Peyer's patch (tissue), 4 donors: ENCODE data around the gene ANXA2. TPM values are rescaled to one million over a fixed set of nuclear protein-coding genes. Genes with fewer than 3 reads are reported as not detected.

Source experiments
- DNase-seq, 3 donors: peaks; one replicate each; pipeline ENCODE4 v3.0.0-alpha.2; 2017 to 2019
- H3K27ac ChIP-seq, 4 donors: fragments of 200-600 bp; sonication (generic); one replicate each; pipeline ENCODE4 v1.5.1; 2016 to 2019
- H3K27me3 ChIP-seq, 2 donors: fragments of 200-600 bp; sonication (generic); one replicate each; pipeline ENCODE4 v1.5.1; 2019
- H3K36me3 ChIP-seq, 3 donors: fragments of 200-600 bp; sonication (generic); one replicate each; pipeline ENCODE4 v1.5.1; 2016 to 2019
- H3K4me1 ChIP-seq, 4 donors: fragments of 200-600 bp; sonication (generic); one replicate each; pipeline ENCODE4 v1.5.1; 2016 to 2019
- H3K4me3 ChIP-seq, 4 donors: fragments of 200-600 bp; sonication (generic); 1 replicate in 3 of 4; 2 replicates in 1 of 4; pipeline ENCODE4 v1.5.1; 2016 to 2019; ENCODE audit warnings: mild to moderate bottlenecking in 1 of 4
- H3K9me3 ChIP-seq, 4 donors: fragments of 200-600 bp; sonication (generic); one replicate each; pipeline ENCODE4 v1.5.1; 2016 to 2019; ENCODE audit warnings: mild to moderate bottlenecking in 1 of 4
- POLR2A ChIP-seq, 2 donors: fragments of 450-650 bp; IDR thresholded peaks; one replicate each; pipeline ENCODE4 v1.5.1; 2017; ENCODE audit warnings: antibody characterized with exemption in 2 of 2, mild to moderate bottlenecking in 2 of 2, moderate library complexity in 2 of 2
- total RNA-seq, 4 donors: library from RNA; depleted of rRNA; stranded (reverse); fragments of >200 nt; gene quantifications; one replicate each; pipeline ENCODE4 v1.1.0, GENCODE V29; 2016
- TF ChIP-seq, protein P1 (sequence below), 6 experiments: fragments of 450-650 bp in 4 of 6; fragments of 200-600 bp in 2 of 6; sonication (generic) in 1 of 6; IDR thresholded peaks; one replicate each; pipeline ENCODE4 v1.5.1; 2017 to 2019; ENCODE audit warnings: antibody characterized with exemption in 6 of 6, mild to moderate bottlenecking in 3 of 6, moderate library complexity in 1 of 6

ANXA2 gene
- total RNA-seq, 4 donors from 2014 or later, result 564 to 802 (median 681) TPM

DNA sequence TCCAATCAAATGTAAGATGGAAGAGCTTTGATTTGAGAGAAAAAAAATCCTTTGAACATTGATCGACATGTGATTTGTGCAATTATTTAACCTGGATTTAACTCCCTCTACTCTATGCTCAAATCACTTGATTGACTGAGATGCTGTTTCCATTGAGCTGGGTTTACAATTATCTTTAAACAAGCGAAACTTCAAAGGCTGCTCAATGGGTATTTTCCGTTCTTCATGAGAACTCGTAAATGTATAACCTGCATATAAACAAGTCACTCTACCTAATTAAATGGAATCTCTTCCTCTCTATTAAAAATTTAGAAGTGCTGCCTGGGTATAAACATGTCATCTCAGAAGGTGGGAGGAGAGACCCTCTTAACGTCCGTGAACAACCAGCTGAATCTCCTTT, 71.9 kb downstream of the ANXA2 start:
- DNase-seq, result no peak
- TF ChIP-seq, protein P1, sequence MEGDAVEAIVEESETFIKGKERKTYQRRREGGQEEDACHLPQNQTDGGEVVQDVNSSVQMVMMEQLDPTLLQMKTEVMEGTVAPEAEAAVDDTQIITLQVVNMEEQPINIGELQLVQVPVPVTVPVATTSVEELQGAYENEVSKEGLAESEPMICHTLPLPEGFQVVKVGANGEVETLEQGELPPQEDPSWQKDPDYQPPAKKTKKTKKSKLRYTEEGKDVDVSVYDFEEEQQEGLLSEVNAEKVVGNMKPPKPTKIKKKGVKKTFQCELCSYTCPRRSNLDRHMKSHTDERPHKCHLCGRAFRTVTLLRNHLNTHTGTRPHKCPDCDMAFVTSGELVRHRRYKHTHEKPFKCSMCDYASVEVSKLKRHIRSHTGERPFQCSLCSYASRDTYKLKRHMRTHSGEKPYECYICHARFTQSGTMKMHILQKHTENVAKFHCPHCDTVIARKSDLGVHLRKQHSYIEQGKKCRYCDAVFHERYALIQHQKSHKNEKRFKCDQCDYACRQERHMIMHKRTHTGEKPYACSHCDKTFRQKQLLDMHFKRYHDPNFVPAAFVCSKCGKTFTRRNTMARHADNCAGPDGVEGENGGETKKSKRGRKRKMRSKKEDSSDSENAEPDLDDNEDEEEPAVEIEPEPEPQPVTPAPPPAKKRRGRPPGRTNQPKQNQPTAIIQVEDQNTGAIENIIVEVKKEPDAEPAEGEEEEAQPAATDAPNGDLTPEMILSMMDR (IDR thresholded peaks at IDR 0.05), result no peak
- TF ChIP-seq POLR2A (IDR thresholded peaks at IDR 0.05), result no peak
- H3K27me3 ChIP-seq, result no peaks in the 10 kb centered on the region
- no peak overlapping the region for H3K4me3 ChIP-seq
- H3K9me3 ChIP-seq, result no peaks in the 10 kb centered on the region
- H3K4me1 ChIP-seq, result no peaks in the 10 kb centered on the region
- H3K36me3 ChIP-seq, result no peaks in the 10 kb centered on the region
- H3K27ac ChIP-seq, result no peak overlapping the region

DNA sequence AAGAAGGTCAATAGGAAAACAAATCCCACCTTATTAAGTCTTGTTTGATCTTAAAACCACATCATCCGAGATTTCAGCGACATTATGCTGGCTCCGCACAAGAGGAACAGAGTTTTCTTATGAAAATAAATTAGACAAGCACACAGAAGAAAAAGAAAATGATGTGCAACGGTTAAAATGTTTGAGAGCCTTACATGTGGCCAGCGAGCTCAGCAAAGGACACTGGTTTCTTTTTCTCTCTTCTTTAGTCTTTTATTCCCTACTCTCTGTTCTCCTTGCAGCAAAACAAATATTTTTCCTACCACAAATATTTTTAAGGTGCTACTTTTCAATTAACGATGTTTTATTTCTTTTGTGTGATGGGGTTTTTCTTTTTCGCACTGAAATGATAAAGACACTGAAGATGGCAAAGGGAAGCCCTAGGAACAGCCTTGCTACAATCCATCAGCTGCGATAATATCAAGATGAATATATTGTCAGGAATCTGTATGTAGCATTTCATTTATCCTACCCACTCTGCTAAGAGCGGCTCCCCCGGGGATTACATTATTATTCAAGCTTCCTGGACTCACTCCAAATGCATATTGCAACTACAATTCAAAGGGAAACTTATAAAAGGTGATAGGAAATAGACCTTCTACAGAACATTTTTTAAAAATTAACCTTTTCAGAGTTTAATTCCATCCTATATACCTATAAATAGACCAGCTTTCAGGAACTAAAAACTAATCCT, 72.9 kb downstream of the ANXA2 start:
- DNase-seq, result no peak
- no peak overlapping the region for H3K27ac ChIP-seq
- no peaks in the 10 kb centered on the region for H3K27me3 ChIP-seq
- no peaks in the 10 kb centered on the region for H3K36me3 ChIP-seq
- TF ChIP-seq POLR2A (IDR thresholded peaks at IDR 0.05), result no peak
- TF ChIP-seq, protein P1 (IDR thresholded peaks at IDR 0.05), result no peak
- H3K9me3 ChIP-seq, result no peaks in the 10 kb centered on the region
- no peaks in the 10 kb centered on the region for H3K4me1 ChIP-seq
- no peak overlapping the region for H3K4me3 ChIP-seq

DNA sequence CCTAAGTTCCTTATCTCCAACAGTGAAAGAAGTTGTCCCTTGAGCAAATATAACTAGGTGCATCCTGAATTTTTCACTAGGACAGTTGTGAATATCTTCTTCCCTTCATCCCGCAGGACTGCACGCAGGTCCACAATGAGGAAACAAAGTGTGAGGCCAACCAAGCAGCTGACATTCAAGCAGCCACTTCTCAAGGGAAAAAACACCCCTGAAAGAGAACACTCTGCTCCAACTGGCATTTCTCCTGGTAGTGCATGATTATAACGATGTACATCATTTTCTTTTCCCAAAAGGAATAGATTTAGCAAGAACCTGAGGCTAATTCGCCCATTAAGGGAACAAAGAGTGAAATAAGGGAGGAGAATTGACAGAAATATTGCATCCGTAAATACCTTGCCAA, 74.5 kb downstream of the ANXA2 start:
- no peak overlapping the region for H3K4me3 ChIP-seq
- no peak overlapping the region for H3K27ac ChIP-seq
- no peaks in the 10 kb centered on the region for H3K27me3 ChIP-seq
- H3K9me3 ChIP-seq, result no peaks in the 10 kb centered on the region
- H3K36me3 ChIP-seq, result no peaks in the 10 kb centered on the region
- no peak for TF ChIP-seq POLR2A (IDR thresholded peaks at IDR 0.05)
- TF ChIP-seq, protein P1 (IDR thresholded peaks at IDR 0.05), result no peak
- H3K4me1 ChIP-seq, result no peaks in the 10 kb centered on the region
- no peak for DNase-seq

DNA sequence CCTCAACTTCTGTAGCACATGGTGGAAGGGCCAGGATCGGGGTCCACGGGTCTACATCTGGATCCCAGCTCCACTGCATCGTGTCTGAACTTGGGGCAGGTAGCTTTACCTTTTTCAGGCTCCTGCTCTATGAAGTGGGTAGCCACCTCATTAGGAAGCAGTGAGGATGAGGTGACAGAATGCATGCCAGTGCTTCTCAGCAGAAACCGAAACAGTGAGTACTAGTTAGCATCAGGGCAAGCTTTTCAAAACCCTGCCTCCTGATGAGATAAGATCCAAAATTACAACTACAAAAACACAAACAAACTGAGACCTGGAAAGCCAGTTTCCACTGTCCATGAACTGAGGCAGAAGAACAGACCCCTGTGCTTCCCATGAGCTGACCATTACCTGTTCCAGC, 77.4 kb downstream of the ANXA2 start:
- no peak overlapping the region for H3K4me3 ChIP-seq
- no peaks in the 10 kb centered on the region for H3K27me3 ChIP-seq
- H3K36me3 ChIP-seq, result no peaks in the 10 kb centered on the region
- no peak for DNase-seq
- H3K4me1 ChIP-seq, result no peaks in the 10 kb centered on the region
- no peak for TF ChIP-seq POLR2A (IDR thresholded peaks at IDR 0.05)
- TF ChIP-seq, protein P1 (IDR thresholded peaks at IDR 0.05), result no peak
- H3K9me3 ChIP-seq, result no peaks in the 10 kb centered on the region
- H3K27ac ChIP-seq, result no peak overlapping the region

DNA sequence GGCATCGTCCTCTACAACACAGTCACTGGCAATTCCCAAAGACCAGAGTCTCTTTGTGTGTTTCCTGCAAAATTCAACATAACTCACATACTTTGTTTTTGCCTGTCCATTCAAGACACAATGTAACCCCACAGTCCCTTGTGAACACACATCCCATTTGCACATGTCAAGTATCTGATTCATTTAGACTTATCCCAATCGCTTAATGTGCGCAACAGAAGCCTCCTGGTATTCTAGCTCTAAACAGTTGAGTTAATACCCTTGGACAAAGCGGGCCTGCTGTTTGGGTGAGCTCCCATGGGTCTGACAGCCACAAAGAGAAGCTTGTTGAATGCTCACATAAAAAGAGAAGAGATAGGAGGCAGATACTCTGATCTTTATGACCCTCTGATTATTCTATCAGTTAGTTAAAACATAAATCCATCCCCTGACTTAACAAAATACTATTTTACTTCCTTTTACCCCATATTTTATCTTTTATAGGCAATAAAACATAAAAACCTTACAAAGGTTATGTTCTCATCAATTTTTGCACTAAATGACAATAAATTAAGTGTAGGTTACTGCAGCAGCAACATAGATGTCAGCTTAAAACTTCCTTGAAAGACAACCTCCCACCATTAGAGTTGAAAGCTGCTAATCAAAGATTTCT, 79.4 kb downstream of the ANXA2 start:
- Histone ChIP-seq H3K27ac (no peak overlapping the region), H3K4me1 (no peaks in the 10 kb centered on the region), H3K27me3 (no peaks in the 10 kb centered on the region), H3K36me3 (no peaks in the 10 kb centered on the region), H3K4me3 (no peak overlapping the region), H3K9me3 (no peaks in the 10 kb centered on the region)
- DNase-seq, result no peak
- no peak for TF ChIP-seq POLR2A (IDR thresholded peaks at IDR 0.05)
- TF ChIP-seq, protein P1 (IDR thresholded peaks at IDR 0.05), result no peak
